Astrocyte (in vitro differentiated cells and primary cell): ENCODE measurements around the gene GALNT1. TPM values are rescaled to one million over a fixed set of nuclear protein-coding genes. Genes with fewer than 3 reads are reported as not detected.

ENCODE experiments used
- DNase-seq: peaks from one replicate; pipeline ENCODE4 v3.0.0-alpha.2; 2010; ENCODE audit warnings: low read depth
- FAIRE-seq: peaks from 2 replicates; lab custom pipeline; 2011; peaks lifted over from hg19 to GRCh38; lab: Jason Lieb, UNC
- H2AFZ ChIP-seq: 2 replicates; pipeline ENCODE4 v1.6.0; 2012; ENCODE audit warnings: low read depth, low read length, inconsistent platforms
- H3K27ac ChIP-seq: 2 replicates; pipeline ENCODE4 v1.5.1; 2011; ENCODE audit warnings: low read depth, low read length, inconsistent platforms
- H3K27me3 ChIP-seq: 2 replicates; pipeline ENCODE4 v1.6.0; 2011; ENCODE audit warnings: low read length, inconsistent platforms; ENCODE audit not compliant: insufficient read depth
- H3K36me3 ChIP-seq: 2 replicates; pipeline ENCODE4 v1.5.1; 2011; ENCODE audit warnings: low read length, inconsistent platforms; ENCODE audit not compliant: insufficient read depth
- H3K4me1 ChIP-seq: 2 replicates; pipeline ENCODE4 v1.5.1; 2011; ENCODE audit warnings: low read length, inconsistent platforms; ENCODE audit not compliant: insufficient read depth
- H3K4me2 ChIP-seq: 2 replicates; pipeline ENCODE4 v1.6.0; 2012; ENCODE audit warnings: low read length, inconsistent platforms
- H3K4me3 ChIP-seq: 2 replicates; pipeline ENCODE4 v1.5.1; 2011; ENCODE audit warnings: low read depth, mild to moderate bottlenecking, low read length, inconsistent platforms; ENCODE audit not compliant: insufficient read depth
- H3K79me2 ChIP-seq: 2 replicates; pipeline ENCODE4 v1.6.0; 2012; ENCODE audit warnings: mild to moderate bottlenecking, low read length, inconsistent platforms; ENCODE audit not compliant: insufficient read depth
- H3K9ac ChIP-seq: 2 replicates; pipeline ENCODE4 v1.6.0; 2012; ENCODE audit warnings: mild to moderate bottlenecking, low read length, inconsistent platforms
- H3K9me3 ChIP-seq: 2 replicates; pipeline ENCODE4 v1.5.1; 2012; ENCODE audit warnings: low read depth, mild to moderate bottlenecking, low read length, inconsistent platforms; ENCODE audit not compliant: insufficient read depth
- H4K20me1 ChIP-seq: 2 replicates; pipeline ENCODE4 v1.6.0; 2012; ENCODE audit warnings: low read length, inconsistent platforms; ENCODE audit not compliant: insufficient read depth
- H3K27ac Mint-ChIP-seq: one replicate; pipeline ENCODE4 v1.8.0; 2021; ENCODE audit warnings: mild to moderate bottlenecking, mixed read lengths; ENCODE audit not compliant: unreplicated experiment
- H3K27me3 Mint-ChIP-seq: one replicate; pipeline ENCODE4 v1.8.0; 2021; ENCODE audit warnings: low read depth, mixed read lengths; ENCODE audit not compliant: unreplicated experiment
- H3K36me3 Mint-ChIP-seq: one replicate; pipeline ENCODE4 v1.8.0; 2021; ENCODE audit warnings: low read depth, mixed read lengths; ENCODE audit not compliant: unreplicated experiment
- H3K4me1 Mint-ChIP-seq: one replicate; pipeline ENCODE4 v1.8.0; 2021; ENCODE audit warnings: low read depth, mixed read lengths; ENCODE audit not compliant: unreplicated experiment
- H3K4me3 Mint-ChIP-seq: one replicate; pipeline ENCODE4 v1.8.0; 2021; ENCODE audit warnings: mild to moderate bottlenecking, moderate library complexity, mixed read lengths; ENCODE audit not compliant: unreplicated experiment
- H3K9me3 Mint-ChIP-seq: one replicate; pipeline ENCODE4 v1.8.0; 2021; ENCODE audit warnings: mild to moderate bottlenecking, mixed read lengths; ENCODE audit not compliant: unreplicated experiment
- CTCF ChIP-seq: IDR thresholded peaks from 2 replicates; pipeline ENCODE4 v1.5.1; 2011; ENCODE audit warnings: low read depth, mild to moderate bottlenecking, inconsistent platforms, low read length, moderate library complexity; ENCODE audit not compliant: insufficient read depth
- EZH2 ChIP-seq: IDR thresholded peaks from 2 replicates; pipeline ENCODE4 v1.6.1; 2012; ENCODE audit warnings: mild to moderate bottlenecking, low read length, inconsistent platforms; ENCODE audit not compliant: insufficient read depth
- total RNA-seq: library from RNA; stranded (reverse); gene quantifications from 2 replicates; pipeline ENCODE4 v1.2.1, GENCODE V29; 2021

Gene GALNT1
- total RNA-seq, 1 donor from 2014 or later: 127 TPM

GRCh38 chr18:35736696-35737095, 155.2 kb downstream of the GALNT1 start:
- no peaks in the 10 kb centered on the region for H3K4me1 ChIP-seq
- TF ChIP-seq CTCF: no peak
- TF ChIP-seq EZH2: no peak
- no peak overlapping the region for H3K27ac Mint-ChIP-seq
- FAIRE-seq: no peak
- H3K4me2 ChIP-seq: no peak overlapping the region
- no peak overlapping the region for H3K27ac ChIP-seq
- H3K36me3 ChIP-seq: no peaks in the 10 kb centered on the region
- no peaks in the 10 kb centered on the region for H3K27me3 ChIP-seq
- no peaks in the 10 kb centered on the region for H3K36me3 Mint-ChIP-seq
- H3K4me3 ChIP-seq: no peak overlapping the region
- peak; percentile 54 for DNase-seq
- H3K27me3 Mint-ChIP-seq: no peaks in the 10 kb centered on the region
- H4K20me1 ChIP-seq: no peaks in the 10 kb centered on the region
- H3K4me3 Mint-ChIP-seq: no peak overlapping the region
- H2AFZ ChIP-seq: no peak overlapping the region
- no peaks in the 10 kb centered on the region for H3K9me3 Mint-ChIP-seq
- H3K4me1 Mint-ChIP-seq: peaks cover 15% of the 10 kb centered on the region
- H3K9me3 ChIP-seq: no peaks in the 10 kb centered on the region
- no peaks in the 10 kb centered on the region for H3K79me2 ChIP-seq
- no peak overlapping the region for H3K9ac ChIP-seq

DNA sequence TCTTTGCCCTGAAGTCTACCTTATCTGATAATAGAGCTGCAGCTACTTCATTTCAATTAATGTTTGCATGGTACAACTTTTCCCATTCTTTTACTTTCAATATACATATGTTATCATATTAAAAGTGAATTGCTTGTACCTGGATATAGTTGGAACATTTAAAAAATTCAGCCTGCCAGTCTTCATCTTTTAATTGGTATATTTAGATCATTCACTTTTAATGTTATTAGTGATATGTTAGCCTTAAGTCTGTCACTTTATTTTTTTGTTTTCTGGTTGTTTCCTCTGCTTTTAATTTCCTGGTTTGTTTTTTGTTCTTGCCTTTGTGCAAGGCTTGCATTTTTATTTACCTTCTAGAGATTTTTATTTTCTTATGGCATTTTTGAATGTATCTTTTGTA, 158.2 kb downstream of the GALNT1 start:
- FAIRE-seq (no peak), DNase-seq (no peak)
- Mint-ChIP-seq H3K4me3 (no peak overlapping the region), H3K9me3 (no peaks in the 10 kb centered on the region), H3K27ac (no peak overlapping the region), H3K4me1 (peaks cover 26% of the 10 kb centered on the region), H3K27me3 (no peaks in the 10 kb centered on the region), H3K36me3 (no peaks in the 10 kb centered on the region)
- TF ChIP-seq EZH2 (no peak), CTCF (no peak)
- Histone ChIP-seq H3K9me3 (no peaks in the 10 kb centered on the region), H3K27me3 (no peaks in the 10 kb centered on the region), H3K79me2 (no peaks in the 10 kb centered on the region), H3K4me2 (no peak overlapping the region), H3K4me1 (no peaks in the 10 kb centered on the region), H4K20me1 (no peaks in the 10 kb centered on the region), H3K36me3 (no peaks in the 10 kb centered on the region), H3K9ac (no peak overlapping the region), H2AFZ (no peak overlapping the region), H3K27ac (no peak overlapping the region), H3K4me3 (no peak overlapping the region)

DNA sequence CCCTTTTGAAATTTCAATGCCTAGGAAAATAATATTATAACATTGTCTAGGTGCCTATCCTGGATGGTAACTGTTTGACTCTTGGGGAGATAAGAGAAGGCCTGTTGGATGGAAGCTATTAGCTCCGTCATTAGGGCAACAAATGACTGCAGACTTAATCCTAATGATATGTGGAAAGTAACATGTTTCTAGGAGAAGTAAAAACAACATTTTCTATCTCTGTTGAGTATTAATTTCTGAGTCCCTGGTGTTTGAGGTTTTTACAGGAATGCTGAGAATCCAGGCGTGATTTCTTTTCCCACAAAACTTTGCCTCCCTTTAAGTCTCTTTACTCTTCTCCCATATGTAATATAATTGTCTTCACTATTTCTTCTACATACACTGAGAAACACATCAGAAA, 159.1 kb downstream of the GALNT1 start:
- TF ChIP-seq EZH2 (no peak), CTCF (no peak)
- Mint-ChIP-seq H3K27me3 (no peaks in the 10 kb centered on the region), H3K27ac (peak overlapping the region; percentile 73), H3K36me3 (no peaks in the 10 kb centered on the region), H3K4me3 (no peak overlapping the region), H3K9me3 (peaks cover 2% of the 10 kb centered on the region), H3K4me1 (peaks cover 26% of the 10 kb centered on the region)
- Histone ChIP-seq H3K9ac (no peak overlapping the region), H3K4me1 (no peaks in the 10 kb centered on the region), H3K4me2 (no peak overlapping the region), H3K9me3 (no peaks in the 10 kb centered on the region), H3K4me3 (no peak overlapping the region), H2AFZ (no peak overlapping the region), H3K27me3 (no peaks in the 10 kb centered on the region), H3K27ac (no peak overlapping the region), H3K36me3 (no peaks in the 10 kb centered on the region), H4K20me1 (no peaks in the 10 kb centered on the region), H3K79me2 (no peaks in the 10 kb centered on the region)
- DNase-seq (peak; percentile 38), FAIRE-seq (no peak)
